NCI-H146 treated with DMSO at 0.1 percent for 48 hours (cell line): ENCODE data around the gene COL28A1.

ENCODE experiments used
- DNase-seq: peaks from one replicate; lab custom pipeline; 2025; ENCODE audit not compliant: unreplicated experiment; lab: John Stamatoyannopoulos, UW

COL28A1 gene

GRCh38 chr7:7347045-7347444 lies 188.6 kb downstream of the COL28A1 start:
- DNase-seq = no peak

- no peak for DNase-seq
Measured at GRCh38 chr7:7344583-7344982, 191.1 kb downstream of the COL28A1 start.

DNA sequence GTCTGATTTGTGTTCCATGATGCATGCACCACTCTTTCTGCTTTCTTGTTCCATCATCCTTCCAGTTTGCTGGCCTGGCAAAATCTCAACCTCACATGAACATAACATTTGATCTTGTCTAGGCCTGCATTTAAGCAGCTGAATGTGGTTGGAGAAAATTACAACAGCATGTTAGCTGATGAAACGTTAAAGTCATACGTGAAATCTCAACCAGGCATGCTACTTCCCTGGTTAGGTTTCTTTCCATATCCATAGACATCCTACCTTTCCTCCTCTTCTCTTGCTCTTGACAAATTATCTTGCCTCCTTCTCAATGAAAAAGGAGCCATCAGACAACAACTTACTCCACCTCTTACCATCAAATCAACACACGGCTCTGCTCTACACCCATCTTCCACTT lies 199.8 kb downstream of the COL28A1 start:
- DNase-seq = no peak

DNA sequence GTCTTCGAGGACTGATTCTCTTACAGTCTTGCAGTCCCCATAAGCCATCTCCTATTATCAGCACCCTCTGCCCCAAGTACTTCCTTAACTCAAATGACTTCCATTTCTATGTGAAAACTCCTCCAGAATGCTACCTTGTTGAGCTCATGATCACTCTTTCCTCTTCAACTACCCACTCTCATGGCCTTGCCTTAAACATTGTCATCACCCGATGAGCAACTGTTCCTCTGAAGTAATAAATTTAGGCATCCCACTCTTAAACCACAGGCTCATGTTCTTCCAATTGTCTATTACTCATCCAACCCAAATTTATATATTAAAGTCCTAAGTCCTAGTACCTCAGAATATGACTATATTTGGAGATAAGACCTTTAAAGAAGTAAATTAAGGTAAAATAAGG lies 200.5 kb downstream of the COL28A1 start:
- DNase-seq = no peak

- DNase-seq = no peak
Measured at GRCh38 chr7:7333610-7334009, 202.1 kb downstream of the COL28A1 start.

- DNase-seq = no peak
Measured at GRCh38 chr7:7331523-7331922, 204.2 kb downstream of the COL28A1 start.

- no peak for DNase-seq
Measured at GRCh38 chr7:7330997-7331396, 204.7 kb downstream of the COL28A1 start.

DNA sequence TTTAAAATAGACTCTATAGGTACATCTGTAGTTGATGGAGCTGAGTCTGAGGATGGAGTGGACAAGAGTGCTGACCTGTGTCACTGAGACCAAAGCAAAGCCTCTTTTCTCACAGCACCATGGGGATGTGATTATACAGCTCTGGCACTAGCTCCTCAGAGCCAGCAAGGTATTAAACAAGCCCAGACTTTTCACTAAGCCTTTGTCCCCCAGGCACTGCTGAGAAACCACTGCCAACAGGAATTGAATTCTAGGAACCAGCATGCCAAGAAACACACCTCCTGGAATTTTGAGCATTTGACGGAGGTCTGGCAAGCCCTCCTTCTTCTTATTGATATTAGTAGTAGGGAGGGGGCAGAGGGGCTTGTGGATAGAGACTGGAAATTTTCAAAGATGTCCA lies 206.3 kb downstream of the COL28A1 start:
- DNase-seq = no peak

DNA sequence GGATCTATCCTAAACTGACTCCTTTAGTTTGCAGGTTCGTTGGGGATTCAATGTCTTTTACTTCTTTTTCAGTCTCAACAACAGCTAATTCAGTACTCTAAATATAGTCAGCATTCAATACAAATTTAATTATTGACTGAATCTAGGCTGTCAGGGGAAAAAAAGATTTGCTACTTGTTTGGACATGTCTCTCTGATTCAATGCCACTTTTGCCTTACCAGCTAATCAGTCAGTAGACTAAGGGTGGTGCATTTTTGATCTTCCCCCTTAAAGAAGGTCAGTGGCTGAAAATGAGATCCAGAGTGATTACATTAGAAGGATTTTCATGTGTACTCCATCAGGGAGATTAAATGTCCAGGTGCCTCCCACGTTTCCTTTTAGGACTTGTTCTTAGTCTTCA lies 208.2 kb downstream of the COL28A1 start:
- no peak for DNase-seq

- DNase-seq = no peak
Measured at GRCh38 chr7:7324698-7325097, 211.0 kb downstream of the COL28A1 start.

DNA sequence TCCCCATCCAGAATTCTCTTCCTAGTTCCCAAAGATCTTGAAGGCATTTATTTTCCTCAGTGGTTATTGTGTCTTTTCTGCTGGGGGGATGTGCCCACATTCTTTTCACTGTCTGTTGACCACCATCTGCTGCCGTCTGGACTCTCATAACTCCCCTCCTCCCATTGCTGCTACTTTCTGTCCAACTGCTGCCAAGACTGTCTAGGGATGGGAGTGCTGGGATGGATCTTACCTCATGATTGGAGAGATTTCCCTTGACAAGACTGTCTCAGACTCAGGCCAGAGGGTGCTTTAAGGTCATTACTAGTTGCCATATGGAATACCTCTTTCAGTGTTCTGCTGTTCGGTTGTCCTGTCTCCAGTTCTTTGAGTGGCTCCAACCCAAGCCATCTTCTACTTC lies 211.8 kb downstream of the COL28A1 start:
- no peak for DNase-seq

- no peak for DNase-seq
Measured at GRCh38 chr7:7323352-7323751, 212.3 kb downstream of the COL28A1 start.

- no peak for DNase-seq
Measured at GRCh38 chr7:7321681-7322080, 214.0 kb downstream of the COL28A1 start.

- no peak for DNase-seq
Measured at GRCh38 chr7:7318601-7319000, 217.1 kb downstream of the COL28A1 start.

DNA sequence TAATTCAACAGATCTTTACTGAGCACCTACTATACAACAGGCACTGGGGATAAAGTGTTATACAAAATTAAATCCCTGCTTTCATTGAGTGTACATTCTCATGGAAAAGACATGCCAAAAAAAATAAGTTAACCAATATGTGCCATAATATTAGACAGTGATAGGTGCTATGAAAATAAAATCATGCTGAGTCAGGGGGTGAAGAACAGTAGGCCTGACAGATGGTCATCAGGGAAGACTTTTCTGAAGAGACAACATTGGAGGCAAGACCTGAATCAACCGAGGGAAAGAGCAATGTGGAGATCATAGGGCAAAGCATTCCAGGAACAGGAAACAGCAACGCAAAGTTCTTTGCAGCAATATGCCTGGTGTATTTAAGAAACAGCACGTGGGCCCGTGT lies 217.8 kb downstream of the COL28A1 start:
- DNase-seq = no peak

- no peak for DNase-seq
Measured at GRCh38 chr7:7315851-7316250, 219.8 kb downstream of the COL28A1 start.

GRCh38 chr7:7312323-7312722 lies 223.3 kb downstream of the COL28A1 start:
- DNase-seq = no peak

DNA sequence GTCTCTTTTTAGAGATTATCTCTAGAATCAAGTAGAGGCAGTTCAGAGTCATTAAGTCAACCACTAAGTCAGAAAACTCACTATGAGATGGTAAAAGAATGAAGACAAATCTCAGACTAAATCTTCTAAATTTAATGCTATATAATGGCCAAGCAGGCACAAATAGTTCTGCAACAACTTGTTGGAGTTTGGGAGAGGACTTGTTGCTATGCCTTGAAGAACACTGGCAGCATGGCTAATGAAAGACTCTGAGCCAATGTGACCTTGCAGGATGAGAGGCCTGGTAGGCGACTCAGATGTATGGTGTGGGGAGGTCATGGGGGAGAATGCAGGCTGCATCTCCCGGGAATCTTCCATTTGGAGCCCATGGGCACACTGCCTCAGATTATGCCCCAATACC lies 224.7 kb downstream of the COL28A1 start:
- DNase-seq = no peak

DNA sequence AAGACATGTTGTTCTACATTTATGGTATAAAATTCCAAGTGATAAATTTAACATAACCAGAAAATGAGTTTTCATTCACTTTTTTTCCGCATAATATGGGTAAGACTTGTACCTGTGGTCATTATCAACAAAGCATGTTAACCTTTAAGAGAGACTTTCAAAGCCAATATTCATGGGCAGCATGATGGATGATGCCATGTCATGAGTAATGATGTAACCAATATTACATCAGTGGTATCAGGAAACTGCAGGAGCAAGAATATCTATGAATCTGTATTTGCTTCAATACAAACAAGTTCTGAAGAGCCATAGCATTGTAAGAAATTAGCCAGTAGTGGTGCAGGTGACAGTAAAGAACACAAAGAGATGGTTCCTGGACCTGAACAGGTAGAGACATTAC lies 226.5 kb downstream of the COL28A1 start:
- no peak for DNase-seq
